Smooth muscle cell (in vitro differentiated cells): ENCODE data around the gene ABHD12B. TPM values are rescaled to one million over a fixed set of nuclear protein-coding genes. Genes with fewer than 3 reads are reported as not detected.

Experiments
- DNase-seq: peaks from one replicate; lab custom pipeline; 2025; ENCODE audit not compliant: unreplicated experiment; lab: John Stamatoyannopoulos, UW
- H2AFZ ChIP-seq: fragments of 200-600 bp; sonication (generic); 2 replicates; pipeline ENCODE4 v1.6.0; 2016; ENCODE audit warnings: antibody characterized with exemption, low read depth, mild to moderate bottlenecking
- H3F3A ChIP-seq: fragments of 200-600 bp; sonication (generic); 2 replicates; pipeline ENCODE4 v1.6.0; 2017; ENCODE audit warnings: antibody characterized with exemption, low read depth
- H3K27ac ChIP-seq: fragments of 200-600 bp; sonication (generic); 2 replicates; pipeline ENCODE4 v1.5.1; 2016; ENCODE audit warnings: low read depth, mild to moderate bottlenecking
- H3K27me3 ChIP-seq: fragments of 200-600 bp; sonication (generic); 2 replicates; pipeline ENCODE4 v1.6.1; 2016; ENCODE audit warnings: low read depth, mild to moderate bottlenecking
- H3K36me3 ChIP-seq: fragments of 200-600 bp; sonication (generic); 2 replicates; pipeline ENCODE4 v1.5.1; 2016; ENCODE audit warnings: low read depth
- H3K4me1 ChIP-seq: fragments of 200-600 bp; sonication (generic); 2 replicates; pipeline ENCODE4 v1.5.1; 2016; ENCODE audit warnings: low read depth
- H3K4me2 ChIP-seq: fragments of 200-600 bp; sonication (generic); 2 replicates; pipeline ENCODE4 v1.6.0; 2016; ENCODE audit warnings: mild to moderate bottlenecking
- H3K4me3 ChIP-seq: fragments of 200-600 bp; sonication (generic); 2 replicates; pipeline ENCODE4 v1.5.1; 2016; ENCODE audit warnings: mild to moderate bottlenecking
- H3K79me2 ChIP-seq: fragments of 200-600 bp; sonication (generic); 2 replicates; pipeline ENCODE4 v1.6.0; 2016; ENCODE audit warnings: low read depth, mild to moderate bottlenecking
- H3K9ac ChIP-seq: fragments of 200-600 bp; sonication (generic); 2 replicates; pipeline ENCODE4 v1.6.0; 2016; ENCODE audit warnings: low read depth
- H3K9me3 ChIP-seq: fragments of 200-600 bp; sonication (generic); replicated peaks from 2 replicates; pipeline ENCODE4 v1.5.1; 2016; ENCODE audit warnings: low read depth
- H4K20me1 ChIP-seq: fragments of 200-600 bp; sonication (generic); 2 replicates; pipeline ENCODE4 v1.6.0; 2016; ENCODE audit warnings: low read depth
- WGBS: methylation state at CpG from one replicate; pipeline ENCODE4 v1.1.7; 2016; ENCODE audit warnings: low lambda C conversion rate; 5-methylcytosine and 5-hydroxymethylcytosine counted together
- polyA plus RNA-seq: library from polyadenylated mRNA; unstranded; fragments of >200 nt; fragmentation: Nextera tagmentation; extraction: Ambion mirVana; gene quantifications from 2 replicates; pipeline ENCODE4 v1.2.1, GENCODE V29; 2016
- total RNA-seq: library from RNA; depleted of rRNA; stranded (reverse); fragments of >200 nt; gene quantifications from 2 replicates; pipeline ENCODE4 v1.2.3, GENCODE V29; 2014
- TF ChIP-seq, protein P1 (sequence below): fragments of 200-600 bp; sonication (generic); IDR thresholded peaks from 2 replicates; pipeline ENCODE4 v1.5.1; 2017; ENCODE audit warnings: borderline replicate concordance, mild to moderate bottlenecking, antibody characterized with exemption; ENCODE audit not compliant: insufficient read depth, poor library complexity, severe bottlenecking

ABHD12B gene
- total and polyA plus RNA-seq, 2 experiments from 2014 or later = not detected

DNA sequence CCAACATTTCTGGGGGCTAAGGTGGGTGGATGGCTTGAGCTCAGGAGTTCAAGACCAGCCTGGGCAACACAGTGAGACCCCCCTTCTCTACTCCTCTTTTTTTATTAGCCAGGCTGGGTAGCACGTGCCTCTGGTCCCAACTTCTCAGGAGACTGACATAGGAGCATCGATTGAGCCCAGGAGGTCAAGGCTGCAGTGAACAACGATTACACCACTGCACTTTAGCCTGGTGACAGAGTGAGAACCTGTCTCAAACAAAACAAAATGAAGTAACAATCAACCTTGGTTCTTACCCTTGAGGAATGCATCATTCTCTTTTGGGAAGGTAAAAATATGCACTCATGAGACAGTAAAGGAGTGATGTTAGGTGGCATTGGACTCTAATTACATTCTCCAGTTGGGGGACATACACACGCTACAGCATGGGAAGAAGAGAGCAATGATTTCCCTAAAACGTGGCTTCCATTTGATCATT lies 37.0 kb upstream of the ABHD12B start:
- no peak overlapping the region for H3K9ac ChIP-seq
- H3K79me2 ChIP-seq = no peaks in the 10 kb centered on the region
- H3K4me1 ChIP-seq = peaks cover 5% of the 10 kb centered on the region
- TF ChIP-seq, protein P1, sequence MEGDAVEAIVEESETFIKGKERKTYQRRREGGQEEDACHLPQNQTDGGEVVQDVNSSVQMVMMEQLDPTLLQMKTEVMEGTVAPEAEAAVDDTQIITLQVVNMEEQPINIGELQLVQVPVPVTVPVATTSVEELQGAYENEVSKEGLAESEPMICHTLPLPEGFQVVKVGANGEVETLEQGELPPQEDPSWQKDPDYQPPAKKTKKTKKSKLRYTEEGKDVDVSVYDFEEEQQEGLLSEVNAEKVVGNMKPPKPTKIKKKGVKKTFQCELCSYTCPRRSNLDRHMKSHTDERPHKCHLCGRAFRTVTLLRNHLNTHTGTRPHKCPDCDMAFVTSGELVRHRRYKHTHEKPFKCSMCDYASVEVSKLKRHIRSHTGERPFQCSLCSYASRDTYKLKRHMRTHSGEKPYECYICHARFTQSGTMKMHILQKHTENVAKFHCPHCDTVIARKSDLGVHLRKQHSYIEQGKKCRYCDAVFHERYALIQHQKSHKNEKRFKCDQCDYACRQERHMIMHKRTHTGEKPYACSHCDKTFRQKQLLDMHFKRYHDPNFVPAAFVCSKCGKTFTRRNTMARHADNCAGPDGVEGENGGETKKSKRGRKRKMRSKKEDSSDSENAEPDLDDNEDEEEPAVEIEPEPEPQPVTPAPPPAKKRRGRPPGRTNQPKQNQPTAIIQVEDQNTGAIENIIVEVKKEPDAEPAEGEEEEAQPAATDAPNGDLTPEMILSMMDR = no peak
- no peak overlapping the region for H3K27ac ChIP-seq
- H3K36me3 ChIP-seq = no peaks in the 10 kb centered on the region
- no peaks in the 10 kb centered on the region for H3K27me3 ChIP-seq
- whole genome bisulfite sequencing = 92% methylated on average over 5 of the region's 5 CpGs
- H4K20me1 ChIP-seq = peaks cover 6% of the 10 kb centered on the region
- H3K4me2 ChIP-seq = no peak overlapping the region
- no peak overlapping the region for H3K4me3 ChIP-seq
- H2AFZ ChIP-seq = no peak overlapping the region
- no peaks in the 10 kb centered on the region for H3K9me3 ChIP-seq
- no peak for DNase-seq
- H3F3A ChIP-seq = peaks cover 8% of the 10 kb centered on the region

DNA sequence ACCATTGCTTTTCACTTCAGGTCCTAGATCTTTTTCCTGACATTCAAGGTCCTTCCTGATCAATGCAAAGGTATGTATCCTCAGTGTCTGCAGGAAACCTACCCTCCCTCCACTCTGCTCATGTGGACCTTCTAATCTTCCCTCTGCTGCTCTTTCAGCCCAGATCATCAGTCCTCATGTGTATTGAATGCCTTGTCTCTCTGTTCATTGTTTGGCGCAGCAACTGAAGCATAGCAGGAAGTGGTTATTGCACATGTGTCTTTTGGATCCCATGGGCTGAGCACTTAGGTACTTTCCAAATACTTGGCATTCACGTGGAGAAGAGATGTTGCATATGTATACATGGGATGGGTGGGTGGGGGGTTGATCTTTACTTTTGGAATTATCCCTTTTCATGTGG lies 36.6 kb upstream of the ABHD12B start:
- Histone ChIP-seq H3K36me3 (no peaks in the 10 kb centered on the region), H3K27ac (no peak overlapping the region), H4K20me1 (peaks cover 2% of the 10 kb centered on the region), H3K9me3 (no peaks in the 10 kb centered on the region), H3F3A (peaks cover 8% of the 10 kb centered on the region), H3K4me2 (no peak overlapping the region), H3K9ac (no peak overlapping the region), H3K27me3 (no peaks in the 10 kb centered on the region), H3K4me3 (no peak overlapping the region), H2AFZ (no peak overlapping the region), H3K79me2 (no peaks in the 10 kb centered on the region), H3K4me1 (peaks cover 5% of the 10 kb centered on the region)
- WGBS = 85% methylated on average over 2 of the region's 2 CpGs
- TF ChIP-seq, protein P1 = no peak
- DNase-seq = no peak

DNA sequence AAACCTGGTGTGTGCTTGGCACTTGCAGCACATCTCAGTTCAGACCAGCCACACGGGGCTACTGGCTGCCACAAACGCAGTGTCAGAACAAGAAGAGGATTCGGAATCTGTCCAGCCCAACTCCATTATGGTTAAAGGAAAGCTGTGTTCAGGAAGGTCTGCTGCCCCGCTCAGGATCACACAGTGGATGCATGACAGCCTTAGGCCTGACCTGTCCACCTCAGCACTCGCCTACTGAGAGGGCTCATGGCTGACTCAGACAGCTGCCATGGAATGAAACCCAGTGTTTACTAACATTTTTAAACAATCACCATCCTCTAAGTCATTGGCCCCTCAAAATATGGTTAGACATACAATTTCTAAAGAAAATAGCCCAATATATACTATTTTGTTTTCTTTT lies 35.3 kb upstream of the ABHD12B start:
- no peak overlapping the region for H2AFZ ChIP-seq
- H3K9ac ChIP-seq = no peak overlapping the region
- H3K27me3 ChIP-seq = no peaks in the 10 kb centered on the region
- no peak for DNase-seq
- no peak overlapping the region for H3K4me3 ChIP-seq
- H3F3A ChIP-seq = peaks cover 6% of the 10 kb centered on the region
- no peak overlapping the region for H3K27ac ChIP-seq
- peaks cover 5% of the 10 kb centered on the region for H3K4me1 ChIP-seq
- H4K20me1 ChIP-seq = no peaks in the 10 kb centered on the region
- WGBS = 80% methylated on average over 5 of the region's 5 CpGs
- no peak overlapping the region for H3K4me2 ChIP-seq
- TF ChIP-seq, protein P1 = no peak
- H3K36me3 ChIP-seq = no peaks in the 10 kb centered on the region
- H3K79me2 ChIP-seq = no peaks in the 10 kb centered on the region
- no peaks in the 10 kb centered on the region for H3K9me3 ChIP-seq

DNA sequence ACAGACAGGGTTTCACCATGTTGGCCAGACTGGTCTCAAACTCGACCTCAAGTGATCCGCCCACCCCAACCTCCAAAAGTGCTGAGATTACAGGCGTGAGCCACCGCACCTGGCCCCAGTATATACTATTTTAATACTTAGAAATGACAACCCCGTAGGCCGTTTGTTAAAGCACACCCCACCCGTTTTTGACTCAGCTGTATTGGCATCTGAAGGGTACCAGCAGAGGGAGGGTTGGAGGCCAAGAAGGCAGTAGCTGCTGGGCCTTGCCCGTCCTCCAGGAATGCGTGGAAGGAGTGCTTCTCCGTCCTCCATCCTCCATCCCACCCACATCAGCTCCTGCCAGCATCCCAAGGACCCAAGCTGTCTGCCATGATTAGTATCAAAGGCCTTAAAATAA lies 34.6 kb upstream of the ABHD12B start:
- DNase-seq = no peak
- Histone ChIP-seq H3F3A (no peaks in the 10 kb centered on the region), H3K9ac (no peak overlapping the region), H3K9me3 (no peaks in the 10 kb centered on the region), H3K4me3 (no peak overlapping the region), H4K20me1 (no peaks in the 10 kb centered on the region), H3K36me3 (no peaks in the 10 kb centered on the region), H3K79me2 (no peaks in the 10 kb centered on the region), H3K4me1 (no peaks in the 10 kb centered on the region), H2AFZ (no peak overlapping the region), H3K27me3 (no peaks in the 10 kb centered on the region), H3K4me2 (no peak overlapping the region), H3K27ac (no peak overlapping the region)
- 92% methylated on average over 10 of the region's 10 CpGs for WGBS
- TF ChIP-seq, protein P1 = no peak
